Measurements from ENCODE around the gene ZDHHC14.

The ZDHHC14 gene

DNA sequence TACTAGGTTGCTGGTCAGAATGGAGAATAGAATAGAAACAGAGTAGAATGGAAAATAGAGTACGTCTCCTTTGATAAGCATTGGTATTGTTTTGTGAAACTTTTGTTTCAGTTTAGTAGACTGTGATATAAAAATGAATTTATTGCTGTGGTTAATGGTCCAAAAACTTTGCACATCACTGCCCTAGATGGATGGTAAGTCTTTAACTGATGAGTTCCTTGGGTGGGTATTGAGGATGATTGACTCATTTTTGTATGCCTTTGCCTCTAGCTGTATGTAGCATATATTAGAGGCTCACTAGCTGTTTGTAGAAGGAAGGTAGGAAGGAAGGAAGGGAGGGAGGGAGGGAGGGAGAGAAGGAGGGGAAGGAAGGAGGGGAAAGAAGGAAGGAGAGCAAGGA lies 48.3 kb downstream of the ZDHHC14 start:
- TF ChIP-seq CTCF (IDR thresholded peaks at IDR 0.05; ENCODE audit: extremely low read depth, missing control alignments) = no peak
- no peak for DNase-seq (ENCODE audit: low spot score)

DNA sequence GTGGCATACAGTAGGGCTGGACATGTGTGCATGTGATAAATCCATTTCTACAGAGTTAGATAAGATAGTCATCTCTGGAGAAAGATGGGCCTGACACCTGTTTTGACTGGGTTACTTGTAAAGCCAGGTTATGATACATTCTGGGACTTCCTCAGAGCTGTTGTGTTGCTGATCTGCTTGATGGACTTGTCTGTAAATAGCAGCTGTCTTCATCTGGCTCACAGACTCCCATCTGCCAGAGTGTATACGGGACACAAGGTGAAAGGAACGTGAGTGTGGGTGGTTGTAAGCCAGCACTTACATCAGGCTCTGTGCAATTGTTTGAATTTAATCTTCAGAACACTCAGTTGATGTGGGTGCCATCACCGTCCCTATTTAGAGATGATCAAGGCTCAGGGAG lies 49.8 kb downstream of the ZDHHC14 start:
- no peak for DNase-seq (ENCODE audit: low spot score)
- no peak for TF ChIP-seq CTCF (IDR thresholded peaks at IDR 0.05; ENCODE audit: extremely low read depth, missing control alignments)

GRCh38 chr6:157432231-157432891 lies 51.4 kb downstream of the ZDHHC14 start:
- DNase-seq (ENCODE audit: low spot score) = no peak
- TF ChIP-seq CTCF (IDR thresholded peaks at IDR 0.05; ENCODE audit: extremely low read depth, missing control alignments) = no peak

GRCh38 chr6:157432892-157433265 lies 51.9 kb downstream of the ZDHHC14 start:
- no peak for DNase-seq (ENCODE audit: low spot score)
- no peak for TF ChIP-seq CTCF (IDR thresholded peaks at IDR 0.05; ENCODE audit: extremely low read depth, missing control alignments)

DNA sequence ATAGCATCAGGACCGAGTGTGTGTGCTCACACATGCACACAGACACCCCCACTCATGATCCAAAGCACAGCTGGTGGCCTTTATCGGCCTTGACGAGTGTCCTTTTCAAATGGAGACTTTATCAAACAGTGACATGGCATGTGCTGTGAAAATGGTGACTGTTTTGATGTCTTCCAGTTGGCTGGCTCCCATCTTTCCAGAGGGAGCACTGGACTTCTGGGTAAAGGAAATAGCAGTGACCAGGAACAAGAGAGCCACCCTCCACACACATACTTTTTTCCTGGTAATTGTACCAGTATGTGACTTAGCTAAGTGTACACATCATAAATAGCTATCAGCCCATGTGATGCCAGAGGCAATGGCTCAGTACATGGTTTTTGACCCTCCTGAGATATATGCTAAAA lies 52.7 kb downstream of the ZDHHC14 start:
- DNase-seq (ENCODE audit: low spot score) = no peak
- no peak for TF ChIP-seq CTCF (IDR thresholded peaks at IDR 0.05; ENCODE audit: extremely low read depth, missing control alignments)

DNA sequence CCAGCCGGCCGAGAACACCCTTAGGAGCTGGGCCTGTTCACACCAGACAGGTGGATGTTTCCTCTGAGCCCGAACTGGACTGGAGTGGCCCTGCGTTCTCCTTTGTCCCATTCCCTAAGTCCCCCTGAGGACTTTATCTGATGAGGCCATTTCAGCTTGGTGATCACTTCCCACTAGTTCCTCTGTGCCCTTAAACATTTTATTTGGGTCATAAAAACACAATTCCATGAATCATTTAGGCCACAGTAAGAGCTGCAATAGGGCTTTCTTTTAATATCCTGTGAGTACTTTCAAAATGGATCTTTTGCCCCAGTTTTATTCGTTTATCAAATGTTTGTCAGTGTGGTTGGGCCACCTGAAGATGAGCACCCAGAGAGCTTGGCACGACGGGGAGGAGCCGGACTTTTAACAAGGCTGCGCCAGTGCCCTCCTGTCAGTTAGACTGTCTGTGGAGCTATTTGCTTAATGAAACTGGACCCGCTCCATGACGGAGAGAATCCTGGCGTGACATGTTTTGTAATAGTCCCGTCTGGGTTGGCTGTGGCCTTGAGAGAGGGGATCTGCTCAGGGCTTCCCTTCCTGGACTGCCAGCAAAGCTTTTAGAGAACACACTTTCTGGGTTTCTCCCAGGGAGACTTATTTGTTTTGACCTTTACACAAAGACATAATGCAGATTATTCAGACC lies 53.5 kb downstream of the ZDHHC14 start:
- no peak for TF ChIP-seq CTCF (IDR thresholded peaks at IDR 0.05; ENCODE audit: extremely low read depth, missing control alignments)
- DNase-seq (ENCODE audit: low spot score) = no peak

DNA sequence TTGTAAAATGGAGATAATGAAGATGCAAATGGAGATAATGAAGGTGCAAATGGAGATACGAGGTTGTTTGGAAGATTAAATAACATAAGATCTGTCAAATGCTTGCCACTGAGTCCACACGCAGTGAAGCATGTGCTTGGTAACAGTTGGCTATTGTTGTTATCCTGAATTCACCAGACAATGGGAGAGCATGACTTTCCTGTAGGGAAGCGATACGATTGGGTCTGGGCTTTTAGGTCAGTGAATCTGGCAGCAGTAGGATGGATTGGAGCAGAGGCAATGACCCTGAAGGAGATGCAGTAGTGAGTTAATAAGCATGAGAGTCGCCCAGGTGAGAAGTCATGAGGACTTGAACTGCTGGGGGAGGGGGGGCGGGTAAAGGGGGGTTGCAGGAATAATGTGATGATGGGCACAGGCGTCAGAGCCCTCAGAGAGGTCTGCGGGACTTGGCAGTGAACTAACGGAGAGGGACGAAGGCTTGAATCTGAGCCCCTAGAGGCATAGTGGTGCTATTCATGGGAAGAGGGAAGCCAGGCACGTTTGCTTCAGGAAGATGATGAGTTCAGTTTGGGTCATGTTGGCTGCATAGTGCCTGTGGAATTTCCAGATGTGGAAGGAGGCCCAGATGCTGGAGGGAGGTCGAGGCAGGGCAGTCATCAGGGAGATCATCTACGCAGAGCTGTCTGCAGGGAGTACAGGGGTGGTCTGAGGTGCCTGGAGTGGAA lies 55.4 kb downstream of the ZDHHC14 start:
- TF ChIP-seq CTCF (IDR thresholded peaks at IDR 0.05; ENCODE audit: extremely low read depth, missing control alignments) = no peak
- no peak for DNase-seq (ENCODE audit: low spot score)
